Suprapubic skin (tissue), 4 donors: ENCODE results near the gene SOST. TPM values are rescaled to one million over a fixed set of nuclear protein-coding genes. Genes with fewer than 3 reads are reported as not detected.

Experiments used
- DNase-seq, 2 donors: peaks; one replicate each; pipeline ENCODE4 v3.0.0-alpha.2; 2019; ENCODE audit warnings: low spot score in 2 of 2
- H3K27ac ChIP-seq: fragments of 200-600 bp; sonication (generic); one replicate; pipeline ENCODE4 v1.5.1; 2019
- H3K27me3 ChIP-seq: fragments of 200-600 bp; sonication (generic); one replicate; pipeline ENCODE4 v1.5.1; 2019
- H3K36me3 ChIP-seq: fragments of 200-600 bp; sonication (generic); one replicate; pipeline ENCODE4 v1.5.1; 2019
- H3K4me1 ChIP-seq: fragments of 200-600 bp; sonication (generic); one replicate; pipeline ENCODE4 v1.5.1; 2019
- H3K4me3 ChIP-seq: fragments of 200-600 bp; sonication (generic); one replicate; pipeline ENCODE4 v1.5.1; 2019; ENCODE audit warnings: mild to moderate bottlenecking
- H3K9me3 ChIP-seq: fragments of 200-600 bp; sonication (generic); one replicate; pipeline ENCODE4 v1.5.1; 2019
- EP300 ChIP-seq: sonication (generic); formaldehyde crosslinking; IDR thresholded peaks from one replicate; pipeline ENCODE4 v1.6.1; 2017; ENCODE audit warnings: antibody characterized with exemption
- POLR2A ChIP-seq, 2 donors: fragments of 450-650 bp; IDR thresholded peaks; one replicate each; pipeline ENCODE4 v1.6.1; 2017; ENCODE audit warnings: antibody characterized with exemption in 2 of 2, mild to moderate bottlenecking in 2 of 2, moderate library complexity in 2 of 2
- POLR2AphosphoS5 ChIP-seq, 3 donors: sonication (generic); formaldehyde crosslinking; IDR thresholded peaks; one replicate each; pipeline ENCODE4 v1.6.1; 2017; ENCODE audit warnings: antibody characterized with exemption in 3 of 3
- WGBS: methylation state at CpG from one replicate; pipeline ENCODE4 v1.1.5; 2018; 5-methylcytosine and 5-hydroxymethylcytosine counted together
- total RNA-seq, 4 donors: library from RNA; depleted of rRNA; stranded (reverse); fragments of >200 nt; gene quantifications; one replicate each; pipeline ENCODE4 v1.1.0, GENCODE V29; 2016
- TF ChIP-seq, protein P1 (sequence below), 2 donors: fragments of 200-600 bp in 1 of 2; fragments of 450-650 bp in 1 of 2; sonication (generic) in 1 of 2; IDR thresholded peaks; one replicate each; pipeline ENCODE4 v1.5.1; 2016 to 2019; ENCODE audit warnings: antibody characterized with exemption in 2 of 2, mild to moderate bottlenecking in 1 of 2, moderate library complexity in 1 of 2

SOST gene
- total RNA-seq: not detected

DNA sequence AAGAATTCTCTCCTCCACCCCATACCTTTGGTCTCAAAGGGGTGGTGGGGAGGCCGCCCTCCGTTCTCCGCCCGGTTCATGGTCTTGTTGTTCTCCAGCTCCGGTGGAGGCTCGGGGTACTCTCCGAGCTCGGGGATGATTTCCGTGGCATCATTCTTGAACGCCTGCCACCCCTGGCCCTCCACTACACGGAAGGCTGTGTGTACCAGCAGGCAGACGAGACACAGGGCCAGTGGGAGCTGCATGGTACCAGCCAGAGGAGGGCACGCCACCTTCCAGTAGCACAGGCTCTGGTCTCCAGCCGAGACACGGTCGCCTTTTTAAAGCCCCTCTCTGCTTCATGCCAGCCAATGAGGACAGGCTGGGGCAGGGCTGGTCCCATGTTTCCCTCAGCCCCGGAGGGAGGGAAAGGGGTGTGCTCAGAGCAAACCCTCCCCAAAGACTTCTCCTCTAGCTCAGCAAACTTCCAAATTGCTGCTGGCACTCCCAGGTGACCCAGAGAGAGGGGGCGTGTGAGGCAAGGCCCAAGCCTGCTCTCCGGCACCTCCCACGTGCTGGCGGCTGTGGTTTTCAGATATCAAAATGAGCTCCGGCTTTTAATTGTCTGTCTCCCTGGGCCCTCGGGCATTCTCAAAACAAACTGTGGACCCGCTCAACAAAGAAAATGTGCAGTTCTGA is at the start of gene SOST:
Gene SOST (minus strand): TSS at position 295 of the 678 bp plus-strand sequence. CDS start 50 bp downstream, at position 245.
- Histone ChIP-seq H3K36me3 (no peaks in the 10 kb centered on the region), H3K4me3 (no peak within 1 kb of the TSS), H3K4me1 (peaks cover 13% of the 10 kb centered on the region), H3K9me3 (no peaks in the 10 kb centered on the region), H3K27ac (no peak within 1 kb of the TSS), H3K27me3 (peaks cover 44% of the 10 kb centered on the region)
- 77% methylated on average over 20 of the region's 24 CpGs for whole genome bisulfite sequencing
- peak in 1 of 2 donors; percentile 62 for DNase-seq
- TF ChIP-seq POLR2A (IDR thresholded peaks at IDR 0.05): no peak
- no peak for TF ChIP-seq POLR2AphosphoS5 (IDR thresholded peaks at IDR 0.05)
- TF ChIP-seq EP300: no peak
- TF ChIP-seq, protein P1, sequence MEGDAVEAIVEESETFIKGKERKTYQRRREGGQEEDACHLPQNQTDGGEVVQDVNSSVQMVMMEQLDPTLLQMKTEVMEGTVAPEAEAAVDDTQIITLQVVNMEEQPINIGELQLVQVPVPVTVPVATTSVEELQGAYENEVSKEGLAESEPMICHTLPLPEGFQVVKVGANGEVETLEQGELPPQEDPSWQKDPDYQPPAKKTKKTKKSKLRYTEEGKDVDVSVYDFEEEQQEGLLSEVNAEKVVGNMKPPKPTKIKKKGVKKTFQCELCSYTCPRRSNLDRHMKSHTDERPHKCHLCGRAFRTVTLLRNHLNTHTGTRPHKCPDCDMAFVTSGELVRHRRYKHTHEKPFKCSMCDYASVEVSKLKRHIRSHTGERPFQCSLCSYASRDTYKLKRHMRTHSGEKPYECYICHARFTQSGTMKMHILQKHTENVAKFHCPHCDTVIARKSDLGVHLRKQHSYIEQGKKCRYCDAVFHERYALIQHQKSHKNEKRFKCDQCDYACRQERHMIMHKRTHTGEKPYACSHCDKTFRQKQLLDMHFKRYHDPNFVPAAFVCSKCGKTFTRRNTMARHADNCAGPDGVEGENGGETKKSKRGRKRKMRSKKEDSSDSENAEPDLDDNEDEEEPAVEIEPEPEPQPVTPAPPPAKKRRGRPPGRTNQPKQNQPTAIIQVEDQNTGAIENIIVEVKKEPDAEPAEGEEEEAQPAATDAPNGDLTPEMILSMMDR (IDR thresholded peaks at IDR 0.05): no peak

DNA sequence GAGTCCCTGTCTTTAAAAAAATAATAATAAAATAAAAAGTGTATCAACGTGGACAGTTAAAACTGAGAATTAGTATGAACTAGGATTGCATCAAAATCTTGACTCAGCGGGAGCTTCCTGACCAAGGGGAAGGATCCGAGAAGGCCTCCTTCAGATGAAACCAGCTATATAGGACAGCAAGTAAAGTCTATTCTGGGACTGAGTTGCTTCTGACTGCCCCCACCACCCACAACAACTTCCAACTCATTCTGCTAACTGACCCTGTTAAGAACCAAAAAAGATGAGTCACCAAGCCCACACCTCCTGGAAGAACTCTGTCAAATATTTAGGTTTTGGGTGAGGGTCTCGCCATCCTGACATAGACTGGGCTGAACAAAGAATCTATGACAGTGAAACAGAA is 49.5 kb upstream of the SOST start:
- no peak for TF ChIP-seq POLR2A (IDR thresholded peaks at IDR 0.05)
- no peak for TF ChIP-seq POLR2AphosphoS5 (IDR thresholded peaks at IDR 0.05)
- TF ChIP-seq, protein P1 (IDR thresholded peaks at IDR 0.05): no peak
- no peak for TF ChIP-seq EP300
- 97% methylated on average over 4 of the region's 4 CpGs for WGBS
- H3K9me3 ChIP-seq: no peaks in the 10 kb centered on the region
- no peak overlapping the region for H3K27ac ChIP-seq
- DNase-seq: no peak
- H3K27me3 ChIP-seq: no peaks in the 10 kb centered on the region
- H3K4me1 ChIP-seq: no peaks in the 10 kb centered on the region
- peaks cover 13% of the 10 kb centered on the region for H3K36me3 ChIP-seq
- H3K4me3 ChIP-seq: no peak overlapping the region

DNA sequence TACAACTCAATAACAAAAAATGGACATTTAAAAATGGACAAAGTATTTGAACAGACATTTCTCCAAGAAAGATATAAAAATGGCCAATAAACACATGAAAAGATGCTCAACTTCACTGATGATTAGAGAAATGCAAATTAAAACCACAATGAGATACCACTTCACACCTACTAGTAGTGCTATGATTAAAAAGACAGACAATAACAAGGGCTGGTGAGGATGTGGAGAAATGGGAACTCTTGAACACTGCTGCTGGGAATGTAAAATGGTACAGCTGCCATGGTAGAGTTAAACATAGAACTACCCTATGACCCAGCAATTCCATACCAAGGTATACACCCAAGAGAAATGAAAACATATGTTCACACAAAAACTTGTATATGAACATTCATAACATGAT is 46.5 kb upstream of the SOST start:
- Histone ChIP-seq H3K4me1 (no peaks in the 10 kb centered on the region), H3K9me3 (no peaks in the 10 kb centered on the region), H3K4me3 (no peak overlapping the region), H3K36me3 (peaks cover 13% of the 10 kb centered on the region), H3K27me3 (no peaks in the 10 kb centered on the region), H3K27ac (no peak overlapping the region)
- TF ChIP-seq POLR2A (IDR thresholded peaks at IDR 0.05): no peak
- TF ChIP-seq EP300: no peak
- TF ChIP-seq, protein P1 (IDR thresholded peaks at IDR 0.05): no peak
- no peak for TF ChIP-seq POLR2AphosphoS5 (IDR thresholded peaks at IDR 0.05)
- no peak for DNase-seq

DNA sequence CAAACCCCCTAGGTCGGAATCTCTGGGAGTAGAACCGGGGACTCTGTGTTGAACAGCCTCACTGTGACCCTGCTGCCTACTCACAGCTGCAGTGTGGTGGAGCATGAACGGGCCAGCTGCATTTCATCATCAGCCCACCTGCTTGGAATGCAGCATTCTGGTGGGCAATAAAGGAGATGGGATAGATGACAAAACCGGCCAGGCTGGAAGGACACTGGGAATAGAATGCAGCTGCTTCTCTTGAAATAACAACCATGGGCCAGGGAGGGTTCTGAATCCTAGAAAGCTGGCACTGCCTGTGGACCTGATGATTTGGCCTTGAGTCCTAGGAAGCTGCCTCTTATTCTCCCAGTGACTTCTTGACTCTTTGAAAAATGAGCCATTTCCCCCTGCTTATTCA is 45.2 kb upstream of the SOST start:
- Histone ChIP-seq H3K27ac (no peak overlapping the region), H3K4me3 (no peak overlapping the region), H3K36me3 (peaks cover 13% of the 10 kb centered on the region), H3K27me3 (no peaks in the 10 kb centered on the region), H3K4me1 (no peaks in the 10 kb centered on the region), H3K9me3 (no peaks in the 10 kb centered on the region)
- TF ChIP-seq, protein P1 (IDR thresholded peaks at IDR 0.05): no peak
- TF ChIP-seq POLR2AphosphoS5 (IDR thresholded peaks at IDR 0.05) (no peak), EP300 (no peak), POLR2A (IDR thresholded peaks at IDR 0.05) (no peak)
- WGBS: 73% methylated on average over 4 of the region's 4 CpGs
- no peak for DNase-seq

DNA sequence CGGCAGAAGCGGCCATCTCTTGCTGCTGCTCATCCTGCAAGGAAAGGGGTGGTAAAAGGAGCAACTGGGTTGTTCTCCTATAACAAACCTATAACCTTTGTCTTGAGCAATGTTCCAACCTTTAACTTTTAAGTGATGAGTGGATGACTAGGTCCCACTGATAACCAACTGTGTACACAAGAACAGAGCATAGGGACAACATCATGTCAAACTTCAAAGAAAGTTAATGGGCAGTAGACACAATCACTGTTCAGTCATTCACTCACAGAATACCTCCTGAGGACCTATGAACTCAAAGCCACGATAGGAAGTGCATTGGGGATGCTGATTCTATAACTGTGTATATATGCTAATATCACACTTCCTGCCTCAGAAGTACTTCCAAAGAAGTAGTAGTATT is 43.3 kb upstream of the SOST start:
- H3K27me3 ChIP-seq: no peaks in the 10 kb centered on the region
- H3K9me3 ChIP-seq: no peaks in the 10 kb centered on the region

More for the DNA sequence above, 43.3 kb upstream of the SOST start:
- WGBS: 89% methylated on average over 3 of the region's 3 CpGs
- H3K4me3 ChIP-seq: no peak overlapping the region
- peaks cover 13% of the 10 kb centered on the region for H3K36me3 ChIP-seq
- TF ChIP-seq POLR2A (IDR thresholded peaks at IDR 0.05) (no peak), EP300 (no peak), POLR2AphosphoS5 (IDR thresholded peaks at IDR 0.05) (no peak)
- TF ChIP-seq, protein P1 (IDR thresholded peaks at IDR 0.05): no peak
- no peaks in the 10 kb centered on the region for H3K4me1 ChIP-seq
- no peak overlapping the region for H3K27ac ChIP-seq
- no peak for DNase-seq
